Measurements from ENCODE around the gene UPF3A.
"Not testable (repeated sequence)": the region's sequence is repeated elsewhere in the genome, so short reads cannot be mapped to it uniquely, and the experiment has no call there.

UPF3A gene

GRCh38 chr13:114264313-114264712 lies 17.1 kb upstream of the UPF3A start:
- not testable (repeated sequence) for DNase-seq (ENCODE audit: low read depth)

- peak; percentile 79 for DNase-seq (ENCODE audit: low read depth)
Measured at GRCh38 chr13:114264886-114265611, 16.4 kb upstream of the UPF3A start.

- no peak for DNase-seq (ENCODE audit: low read depth)
Measured at GRCh38 chr13:114266241-114266640, 15.2 kb upstream of the UPF3A start.

- peak; percentile 20 for DNase-seq (ENCODE audit: low read depth)
Measured at GRCh38 chr13:114268344-114269280, 12.8 kb upstream of the UPF3A start.

GRCh38 chr13:114269281-114269770 lies 12.1 kb upstream of the UPF3A start:
- no peak for DNase-seq (ENCODE audit: low read depth)

- DNase-seq (ENCODE audit: low read depth), result no peak
Measured at GRCh38 chr13:114272977-114273376, 8.4 kb upstream of the UPF3A start.

- DNase-seq (ENCODE audit: low read depth), result no peak
Measured at GRCh38 chr13:114275304-114275703, 6.1 kb upstream of the UPF3A start.

GRCh38 chr13:114279146-114279545 lies 2.3 kb upstream of the UPF3A start:
- no peak for DNase-seq (ENCODE audit: low read depth)

GRCh38 chr13:114279758-114280355 lies 1.5 kb upstream of the UPF3A start:
- DNase-seq (ENCODE audit: low read depth), result no peak

- peak; percentile 40 for DNase-seq (ENCODE audit: low read depth)
Measured at GRCh38 chr13:114282041-114282670, 755 bp downstream of the UPF3A start.

GRCh38 chr13:114283576-114283975 lies 2.2 kb downstream of the UPF3A start:
- DNase-seq (ENCODE audit: low read depth), result no peak

- no peak for DNase-seq (ENCODE audit: low read depth)
Measured at GRCh38 chr13:114284680-114285079, 3.3 kb downstream of the UPF3A start.

GRCh38 chr13:114285166-114285808 lies 3.9 kb downstream of the UPF3A start:
- no peak for DNase-seq (ENCODE audit: low read depth)

GRCh38 chr13:114286808-114287207 lies 5.4 kb downstream of the UPF3A start:
- DNase-seq (ENCODE audit: low read depth), result peak; percentile 57

- DNase-seq (ENCODE audit: low read depth), result no peak
Measured at GRCh38 chr13:114288157-114288591, 6.8 kb downstream of the UPF3A start.

GRCh38 chr13:114296448-114296847 lies 15.0 kb downstream of the UPF3A start:
- no peak for DNase-seq (ENCODE audit: low read depth)

GRCh38 chr13:114296902-114297301 lies 15.5 kb downstream of the UPF3A start:
- no peak for DNase-seq (ENCODE audit: low read depth)

- DNase-seq (ENCODE audit: low read depth), result no peak
Measured at GRCh38 chr13:114298866-114299265, 17.5 kb downstream of the UPF3A start.

GRCh38 chr13:114299604-114300305 lies 18.4 kb downstream of the UPF3A start:
- no peak for DNase-seq (ENCODE audit: low read depth)

- DNase-seq (ENCODE audit: low read depth), result no peak
Measured at GRCh38 chr13:114303700-114304327, 22.4 kb downstream of the UPF3A start.

Data from stromal cell of bone marrow (primary cell).